ENCODE results near the gene CLASP1.
"Not testable (repeated sequence)": the region's sequence is repeated elsewhere in the genome, so short reads cannot be mapped to it uniquely, and the experiment has no call there.

CLASP1 gene

GRCh38 chr2:121309801-121310200 lies 339.5 kb downstream of the CLASP1 start:
- DNase-seq (ENCODE audit: low read depth): peak; percentile 36
- no peak for TF ChIP-seq CTCF (IDR thresholded peaks at IDR 0.05; ENCODE audit: insufficient read depth, low read depth, low read length, missing control alignments)
- no peak overlapping the region for H3K4me3 ChIP-seq (ENCODE audit: low read length)

- H3K4me3 ChIP-seq (ENCODE audit: low read length): no peak overlapping the region
- TF ChIP-seq CTCF (IDR thresholded peaks at IDR 0.05; ENCODE audit: insufficient read depth, low read depth, low read length, missing control alignments): no peak
- no peak for DNase-seq (ENCODE audit: low read depth)
Measured at GRCh38 chr2:121309323-121309722, 339.9 kb downstream of the CLASP1 start.

- no peak for DNase-seq (ENCODE audit: low read depth)
- no peak overlapping the region for H3K4me3 ChIP-seq (ENCODE audit: low read length)
- no peak for TF ChIP-seq CTCF (IDR thresholded peaks at IDR 0.05; ENCODE audit: insufficient read depth, low read depth, low read length, missing control alignments)
Measured at GRCh38 chr2:121307048-121307447, 342.2 kb downstream of the CLASP1 start.

GRCh38 chr2:121304941-121305340 lies 344.3 kb downstream of the CLASP1 start:
- TF ChIP-seq CTCF (IDR thresholded peaks at IDR 0.05; ENCODE audit: insufficient read depth, low read depth, low read length, missing control alignments): no peak
- no peak for DNase-seq (ENCODE audit: low read depth)
- no peak overlapping the region for H3K4me3 ChIP-seq (ENCODE audit: low read length)

GRCh38 chr2:121303531-121304263 lies 345.6 kb downstream of the CLASP1 start:
- no peak for TF ChIP-seq CTCF (IDR thresholded peaks at IDR 0.05; ENCODE audit: insufficient read depth, low read depth, low read length, missing control alignments)
- H3K4me3 ChIP-seq (ENCODE audit: low read length): no peak overlapping the region

GRCh38 chr2:121301190-121301589 lies 348.1 kb downstream of the CLASP1 start:
- not testable (repeated sequence) for H3K4me3 ChIP-seq (ENCODE audit: low read length); DNase-seq (ENCODE audit: low read depth)

More at GRCh38 chr2:121303531-121304263, 345.6 kb downstream of the CLASP1 start:
- DNase-seq (ENCODE audit: low read depth): peak; percentile 16

GRCh38 chr2:121298476-121298875 lies 350.8 kb downstream of the CLASP1 start:
- DNase-seq (ENCODE audit: low read depth): no peak
- TF ChIP-seq CTCF (IDR thresholded peaks at IDR 0.05; ENCODE audit: insufficient read depth, low read depth, low read length, missing control alignments): no peak
- no peak overlapping the region for H3K4me3 ChIP-seq (ENCODE audit: low read length)

GRCh38 chr2:121297866-121298265 lies 351.4 kb downstream of the CLASP1 start:
- H3K4me3 ChIP-seq (ENCODE audit: low read length); DNase-seq (ENCODE audit: low read depth): not testable (repeated sequence)
